Measurements from ENCODE around the gene EIF2AK2.
A peak's percentile ranks its signal among the peaks of the same experiment; 100 is the strongest.
"Not testable (repeated sequence)": the region's sequence is repeated elsewhere in the genome, so short reads cannot be mapped to it uniquely, and the experiment has no call there.

EIF2AK2 gene

GRCh38 chr2:37156857-37157714, at the start of gene EIF2AK2:
EIF2AK2 (minus strand) TSS chr2:37156980; CDS start chr2:37147806, 9,174 bp downstream.
- DNase-seq = peak; percentile 70

- no peak for DNase-seq
Measured at GRCh38 chr2:37205689-37206341, 49.0 kb upstream of the EIF2AK2 start.

- not testable (repeated sequence) for DNase-seq
Measured at GRCh38 chr2:37205071-37205661, 48.4 kb upstream of the EIF2AK2 start.

- DNase-seq = no peak
Measured at GRCh38 chr2:37203708-37204107, 46.9 kb upstream of the EIF2AK2 start.

GRCh38 chr2:37201766-37202165, 45.0 kb upstream of the EIF2AK2 start:
- DNase-seq = no peak

- DNase-seq = no peak
Measured at GRCh38 chr2:37201208-37201607, 44.4 kb upstream of the EIF2AK2 start.

GRCh38 chr2:37198681-37199065, 41.9 kb upstream of the EIF2AK2 start:
- no peak for DNase-seq

GRCh38 chr2:37196320-37197195, 39.8 kb upstream of the EIF2AK2 start, which contains the start of gene CEBPZOS:
CEBPZOS (plus strand) TSS chr2:37196496; CDS start chr2:37199705, 3,209 bp downstream.
- peak; percentile 70 for DNase-seq

GRCh38 chr2:37195862-37196319, 39.1 kb upstream of the EIF2AK2 start:
- not testable (repeated sequence) for DNase-seq

- DNase-seq = no peak
Measured at GRCh38 chr2:37192551-37192950, 35.8 kb upstream of the EIF2AK2 start.

- no peak for DNase-seq
Measured at GRCh38 chr2:37191747-37192146, 35.0 kb upstream of the EIF2AK2 start.

- DNase-seq = no peak
Measured at GRCh38 chr2:37191253-37191652, 34.5 kb upstream of the EIF2AK2 start.

GRCh38 chr2:37190290-37190689, 33.5 kb upstream of the EIF2AK2 start:
- no peak for DNase-seq

GRCh38 chr2:37189452-37190153, 32.8 kb upstream of the EIF2AK2 start:
- no peak for DNase-seq

GRCh38 chr2:37188570-37188969, 31.8 kb upstream of the EIF2AK2 start, which contains the start of gene SULT6B1:
SULT6B1 (minus strand) TSS chr2:37188670; CDS start chr2:37188640, 30 bp downstream.
- DNase-seq = no peak

- no peak for DNase-seq
Measured at GRCh38 chr2:37181726-37182684, 25.2 kb upstream of the EIF2AK2 start.

- no peak for DNase-seq
Measured at GRCh38 chr2:37180640-37181039, 23.9 kb upstream of the EIF2AK2 start.

GRCh38 chr2:37180006-37180639, 23.3 kb upstream of the EIF2AK2 start:
- no peak for DNase-seq

GRCh38 chr2:37173741-37174140, 17.0 kb upstream of the EIF2AK2 start:
- DNase-seq = no peak

- no peak for DNase-seq
Measured at GRCh38 chr2:37171624-37171950, 14.8 kb upstream of the EIF2AK2 start.

Measured in NCI-H1694 treated with DMSO at 0.1 percent for 48 hours (cell line).